CD4-positive, alpha-beta T cell treated with Interleukin-1 beta for 1 hour (primary cell): ENCODE data around the gene SPATA2L.

Experiments used
- DNase-seq, 2 donors: peaks; one replicate each; pipeline ENCODE4 v3.0.0-alpha.2; 2020 to 2022

Gene SPATA2L, protein sequence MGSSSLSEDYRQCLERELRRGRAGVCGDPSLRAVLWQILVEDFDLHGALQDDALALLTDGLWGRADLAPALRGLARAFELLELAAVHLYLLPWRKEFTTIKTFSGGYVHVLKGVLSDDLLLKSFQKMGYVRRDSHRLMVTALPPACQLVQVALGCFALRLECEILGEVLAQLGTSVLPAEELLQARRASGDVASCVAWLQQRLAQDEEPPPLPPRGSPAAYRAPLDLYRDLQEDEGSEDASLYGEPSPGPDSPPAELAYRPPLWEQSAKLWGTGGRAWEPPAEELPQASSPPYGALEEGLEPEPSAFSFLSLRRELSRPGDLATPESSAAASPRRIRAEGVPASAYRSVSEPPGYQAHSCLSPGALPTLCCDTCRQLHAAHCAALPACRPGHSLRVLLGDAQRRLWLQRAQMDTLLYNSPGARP

DNA sequence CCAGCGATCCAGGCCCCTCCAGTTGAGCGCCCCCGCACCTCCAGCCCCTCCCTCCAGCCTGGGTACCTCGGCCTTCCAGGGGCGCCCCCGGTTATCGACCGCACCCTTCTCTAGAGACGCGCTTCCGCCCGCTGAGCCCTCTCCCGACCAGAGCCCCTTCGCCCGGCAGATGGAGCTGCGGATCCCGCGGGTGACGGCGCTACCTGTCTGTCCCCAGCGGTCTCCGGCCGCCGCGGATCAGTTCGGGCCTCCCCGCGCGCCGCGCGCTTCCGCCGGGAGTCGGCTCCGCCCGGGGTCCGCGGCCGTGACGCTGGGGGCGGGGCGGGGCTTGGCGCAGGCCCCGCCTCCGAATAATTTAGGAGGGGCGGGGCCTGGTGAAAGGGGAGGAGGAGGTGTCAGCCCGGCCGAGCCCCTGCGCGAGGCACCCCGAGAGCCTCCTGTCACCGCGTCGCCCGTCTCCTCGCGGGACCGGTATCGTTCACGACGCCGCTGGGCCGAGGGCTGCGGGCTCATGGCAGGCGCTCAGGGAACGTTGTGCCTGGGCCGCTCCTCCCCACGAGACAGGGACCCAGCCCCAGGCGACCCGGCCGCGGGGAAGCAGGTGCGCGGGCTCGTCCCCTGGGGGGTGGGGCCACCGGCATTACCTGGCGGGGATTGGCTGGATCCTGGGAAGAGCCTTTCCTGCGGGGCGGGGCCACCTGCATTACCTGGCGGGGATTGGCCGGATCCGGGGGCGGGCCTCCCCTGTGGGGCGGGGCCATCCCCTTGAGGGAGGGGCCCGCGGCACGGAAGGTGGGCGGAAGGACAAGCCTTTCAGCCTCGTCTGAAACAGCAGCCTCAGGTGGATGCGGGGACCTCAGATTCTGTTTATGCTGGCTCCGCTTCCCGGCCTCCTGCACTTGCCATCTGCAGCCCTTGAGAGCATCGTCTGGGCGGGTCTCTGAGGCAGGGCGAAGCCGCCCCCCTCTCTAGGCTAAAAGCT, at the start of gene SPATA2L:
Gene SPATA2L (minus strand): TSS at position 281 of the 982 bp plus-strand sequence. CDS start 473 bp downstream, outside the sequence.
- DNase-seq: peak; percentile 97

DNA sequence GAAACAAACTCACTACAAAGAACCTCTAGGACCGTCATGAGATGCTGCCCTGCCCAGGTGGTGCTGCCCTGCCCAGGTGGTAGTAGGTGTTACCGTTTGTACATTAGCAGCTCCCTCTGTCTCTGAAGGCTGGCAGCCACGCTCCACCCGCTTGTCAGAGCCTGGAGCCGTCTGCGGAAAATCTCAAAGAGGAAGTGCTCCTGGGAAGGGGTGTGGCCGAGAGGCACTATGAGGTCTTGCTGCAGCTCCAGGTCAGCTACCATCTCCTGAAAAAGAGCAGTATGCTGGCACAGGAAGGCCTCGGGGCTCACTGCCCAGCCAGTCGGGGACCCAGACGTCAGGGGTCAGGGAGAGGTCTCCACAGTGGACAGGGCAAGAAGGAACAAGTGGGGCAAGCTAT, 48.1 kb upstream of the SPATA2L start:
- DNase-seq: peak in 1 of 2 donors; percentile 44

DNA sequence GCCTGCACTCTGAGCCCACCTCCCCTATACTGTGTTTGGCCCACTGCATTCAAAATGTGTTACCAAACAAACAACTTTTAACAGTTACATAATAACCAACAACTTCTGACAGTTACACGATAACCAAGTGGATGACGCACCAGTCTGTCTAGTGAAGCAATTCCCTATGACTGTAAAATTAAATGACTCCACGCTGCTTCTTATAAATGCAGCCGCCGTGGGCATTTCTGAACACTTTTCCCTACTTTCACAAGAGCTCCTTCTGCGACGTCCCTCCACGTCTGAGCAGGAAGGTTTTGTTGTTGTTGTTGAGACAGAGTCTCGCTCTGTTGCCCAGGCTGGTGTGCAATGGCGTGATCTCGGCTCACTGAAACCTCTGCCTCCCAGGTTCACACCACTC, 47.4 kb upstream of the SPATA2L start:
- DNase-seq: no peak

DNA sequence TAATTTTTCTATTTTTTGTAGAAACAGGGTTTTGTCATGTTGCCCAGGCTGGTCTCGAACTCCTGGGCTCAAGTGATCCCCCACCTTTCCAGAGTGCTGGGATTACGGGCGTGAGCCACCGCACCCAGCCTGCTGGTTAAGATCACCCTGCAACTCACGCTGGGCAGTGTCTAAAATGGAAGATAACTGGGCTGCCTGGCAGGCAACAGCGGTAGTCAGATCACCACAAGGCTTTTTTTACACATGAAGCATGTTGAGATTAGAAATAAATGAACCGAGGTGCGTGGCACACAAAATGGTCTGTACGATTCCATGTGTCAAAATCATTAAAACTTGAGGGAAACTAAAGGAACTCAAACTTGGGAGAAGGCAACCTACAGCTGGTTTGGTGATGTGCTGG, 46.6 kb upstream of the SPATA2L start:
- DNase-seq: no peak

DNA sequence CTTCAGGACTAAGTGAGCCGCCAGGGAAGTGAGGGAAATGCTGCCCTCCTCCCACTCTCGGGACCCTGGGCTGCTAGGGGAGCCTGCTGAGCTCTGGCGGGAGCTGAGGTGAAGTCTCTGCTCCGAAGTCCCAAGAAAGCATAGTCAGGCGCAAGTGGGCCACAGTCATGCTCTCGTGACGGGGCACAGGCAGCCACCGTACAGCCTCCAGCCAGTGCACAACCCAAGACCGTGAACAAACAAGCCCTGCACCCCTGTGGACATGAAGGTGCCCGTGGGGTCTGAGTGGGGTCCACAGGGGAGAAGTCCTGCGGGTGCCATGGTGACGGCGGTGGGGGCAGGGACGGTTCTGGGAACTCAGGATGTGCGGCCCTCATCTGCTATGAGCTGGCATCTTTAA, 44.5 kb upstream of the SPATA2L start:
- no peak for DNase-seq

DNA sequence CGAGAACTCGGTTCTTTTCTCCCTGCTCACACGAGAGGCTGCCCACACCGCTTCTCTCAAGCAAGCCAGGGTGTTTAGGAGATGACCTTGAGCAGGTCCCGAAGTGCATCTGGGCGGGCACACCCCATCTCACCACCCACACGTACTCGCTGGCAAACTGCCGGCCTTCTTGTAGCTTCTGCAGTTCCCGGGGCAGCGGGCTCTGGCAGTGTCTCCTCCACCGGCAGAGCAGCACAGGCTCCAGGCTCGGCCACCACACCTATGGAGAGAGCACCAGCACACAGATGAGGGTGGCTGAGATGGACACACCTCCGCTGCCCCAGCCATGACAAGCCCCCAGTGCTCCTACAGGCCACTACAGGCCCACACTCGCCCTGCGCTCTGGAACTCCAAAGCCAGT, 43.3 kb upstream of the SPATA2L start:
- no peak for DNase-seq

DNA sequence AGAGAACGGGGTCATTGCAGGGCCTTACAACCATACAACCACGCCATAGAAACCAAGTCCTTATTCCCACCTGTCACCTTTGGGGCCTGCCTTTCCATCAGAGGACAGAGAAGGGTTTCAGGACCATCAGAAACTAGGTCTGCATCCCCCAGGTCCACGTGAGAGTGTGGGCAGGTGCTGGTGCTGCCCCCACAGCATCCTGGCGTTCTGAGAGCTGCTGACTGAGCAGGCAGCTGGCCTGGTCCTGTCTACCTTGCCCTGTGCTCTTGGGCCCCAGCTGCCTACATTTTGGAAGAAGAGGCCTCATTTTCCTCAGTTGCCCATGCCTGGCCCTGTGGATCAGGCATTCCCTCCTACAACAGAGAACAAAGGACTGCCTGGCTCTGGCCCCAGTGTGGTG, 41.4 kb upstream of the SPATA2L start:
- no peak for DNase-seq

DNA sequence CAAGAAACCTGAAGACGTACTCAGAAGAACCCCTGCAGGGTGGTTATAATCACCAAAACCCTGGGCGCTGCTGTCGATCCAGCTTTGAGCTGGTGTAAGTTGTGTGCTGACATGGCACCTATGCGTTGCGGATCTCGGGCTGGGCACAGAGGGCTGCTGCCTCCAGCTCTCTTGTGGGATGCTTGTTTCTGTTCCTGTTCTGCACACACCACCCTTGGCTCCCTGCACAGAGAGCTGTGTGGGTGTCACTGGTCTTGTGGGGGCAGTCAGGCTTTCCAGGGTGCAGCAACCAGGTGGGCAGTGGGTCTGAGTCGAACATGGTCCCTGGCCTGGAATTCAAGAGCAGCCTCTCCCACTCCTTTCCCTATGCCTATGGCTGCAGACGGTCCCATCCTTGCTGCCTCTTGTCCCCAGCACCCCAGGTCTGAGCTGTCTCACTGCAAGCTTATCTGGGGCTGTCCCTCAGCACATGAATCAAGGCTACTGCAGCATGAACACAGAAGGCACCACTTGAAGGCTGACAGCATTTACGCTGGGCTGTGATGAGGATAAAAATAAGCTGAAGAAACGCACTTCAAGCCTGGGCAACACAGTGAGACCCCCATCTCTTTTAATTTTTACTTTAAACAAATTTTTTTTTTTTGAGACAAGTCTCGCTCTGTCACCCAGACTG, 40.0 kb upstream of the SPATA2L start:
- DNase-seq: no peak

DNA sequence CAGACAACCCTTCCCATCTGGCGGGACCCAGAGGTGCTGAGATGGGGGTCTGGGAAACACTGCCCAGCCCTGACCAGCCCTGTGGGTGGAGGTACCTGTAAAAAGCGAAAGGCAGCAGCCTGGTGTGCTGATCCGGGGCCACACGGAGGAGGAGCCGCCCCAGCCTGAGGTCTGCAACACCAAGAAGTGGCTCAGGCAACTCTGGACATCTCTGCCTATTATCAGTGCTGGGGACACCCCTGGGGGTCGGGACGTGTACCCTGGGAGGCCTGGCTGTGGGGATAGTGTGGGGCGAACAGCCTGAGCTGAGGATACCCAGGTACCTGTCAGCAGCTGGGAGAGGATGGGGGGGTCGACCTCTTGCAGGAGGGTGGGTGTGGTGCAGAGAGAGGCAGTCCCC, 37.9 kb upstream of the SPATA2L start:
- DNase-seq: no peak

DNA sequence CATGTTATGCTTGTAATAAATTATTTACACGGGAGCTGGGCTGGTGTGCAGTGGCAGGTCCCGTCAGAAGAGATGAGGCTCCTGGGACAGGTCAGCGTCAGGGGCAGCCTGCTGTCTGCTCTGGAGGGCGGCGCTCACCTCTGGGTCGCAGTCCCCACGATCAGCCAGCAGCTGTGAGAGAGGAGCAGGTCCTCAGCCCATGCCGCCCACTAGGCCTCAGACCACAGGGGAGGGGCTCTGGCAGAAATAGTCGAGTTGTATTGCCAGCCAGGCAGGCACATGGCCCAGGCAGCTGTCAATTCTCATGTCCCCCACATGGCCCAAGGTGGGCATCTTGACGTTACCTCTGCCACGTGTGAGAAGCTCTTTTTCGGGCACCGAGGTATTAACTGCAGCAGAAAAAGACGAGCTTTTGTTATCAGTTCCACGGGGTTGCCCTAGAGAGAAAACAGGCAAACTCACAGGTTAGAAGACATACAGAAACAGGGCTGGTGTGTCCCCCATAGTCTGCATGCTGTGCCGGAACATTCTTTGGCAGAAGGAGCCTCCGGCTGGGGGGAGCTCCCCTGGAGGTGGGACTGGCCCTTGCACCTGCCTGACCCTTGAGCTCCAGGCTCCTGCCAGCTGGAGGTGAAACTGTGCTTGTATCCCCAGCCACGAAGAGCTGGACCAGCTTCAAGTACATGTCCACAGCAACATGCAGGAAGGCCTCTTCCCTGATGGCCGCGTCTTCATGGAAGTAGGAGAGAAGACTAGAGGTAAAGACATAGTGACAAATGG, 37.2 kb upstream of the SPATA2L start:
- no peak for DNase-seq

DNA sequence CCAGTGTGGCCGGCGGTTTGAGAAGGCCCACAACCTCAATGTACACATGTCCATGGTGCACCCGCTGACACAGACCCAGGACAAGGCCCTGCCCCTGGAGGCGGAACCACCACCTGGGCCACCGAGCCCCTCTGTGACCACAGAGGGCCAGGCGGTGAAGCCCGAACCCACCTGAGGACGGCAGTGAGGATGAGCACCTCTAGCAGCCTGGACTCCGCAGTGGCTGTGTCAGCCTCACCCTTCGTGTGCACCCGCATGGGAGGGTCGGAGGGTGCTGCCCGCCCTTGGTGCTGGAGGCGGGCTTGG, 36.5 kb upstream of the SPATA2L start:
- no peak for DNase-seq

DNA sequence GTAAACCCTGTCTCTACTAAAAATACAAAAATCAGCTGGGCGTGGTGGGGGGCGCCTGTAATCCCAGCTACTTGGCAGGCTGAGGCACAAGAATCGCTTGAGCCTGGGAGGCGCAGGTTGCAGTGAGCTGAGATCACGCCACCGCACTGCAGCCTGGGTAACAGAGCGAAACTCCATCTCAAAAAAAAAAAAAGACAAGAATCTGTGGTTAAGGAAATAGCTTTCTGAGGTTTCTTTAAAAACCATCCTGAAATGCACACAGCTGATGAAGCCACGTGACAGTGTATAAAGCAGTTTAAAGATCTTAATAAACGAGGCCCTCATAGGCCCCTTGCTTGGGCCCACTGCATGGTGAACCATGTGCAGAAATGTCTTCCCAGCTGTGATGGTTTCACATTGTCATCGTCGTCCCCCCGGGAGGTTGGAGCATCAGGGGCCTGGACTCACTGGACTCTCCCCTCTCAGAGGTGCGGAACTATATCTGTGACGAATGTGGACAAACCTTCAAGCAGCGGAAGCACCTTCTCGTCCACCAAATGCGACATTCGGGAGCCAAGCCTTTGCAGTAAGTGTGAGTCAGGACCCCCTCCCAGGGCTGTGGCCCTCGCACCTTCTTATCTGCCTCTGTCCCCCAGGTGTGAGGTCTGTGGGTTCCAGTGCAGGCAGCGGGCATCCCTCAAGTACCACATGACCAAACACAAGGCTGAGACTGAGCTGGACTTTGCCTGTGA, 36.0 kb upstream of the SPATA2L start:
- peak; percentile 50 to 61 for DNase-seq

DNA sequence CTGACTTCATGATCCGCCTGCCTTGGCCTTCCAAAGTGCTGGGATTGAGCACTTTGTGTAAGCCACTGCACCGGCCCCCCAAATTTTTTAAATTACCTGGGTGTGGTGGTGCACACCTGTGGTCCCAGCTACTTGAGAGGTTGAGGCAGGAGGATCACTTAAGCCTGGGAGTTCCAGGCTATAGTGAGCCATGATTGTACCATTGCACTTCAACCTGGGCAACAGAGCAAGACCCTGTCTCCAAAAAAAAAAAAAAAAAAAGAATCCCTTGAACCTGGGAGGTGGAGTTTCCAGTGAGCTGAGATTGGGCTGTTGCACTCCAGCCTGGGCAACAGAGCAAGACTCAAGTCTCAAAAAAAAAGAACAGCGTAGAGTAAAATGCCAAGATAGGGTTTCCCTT, 35.0 kb upstream of the SPATA2L start:
- no peak for DNase-seq

DNA sequence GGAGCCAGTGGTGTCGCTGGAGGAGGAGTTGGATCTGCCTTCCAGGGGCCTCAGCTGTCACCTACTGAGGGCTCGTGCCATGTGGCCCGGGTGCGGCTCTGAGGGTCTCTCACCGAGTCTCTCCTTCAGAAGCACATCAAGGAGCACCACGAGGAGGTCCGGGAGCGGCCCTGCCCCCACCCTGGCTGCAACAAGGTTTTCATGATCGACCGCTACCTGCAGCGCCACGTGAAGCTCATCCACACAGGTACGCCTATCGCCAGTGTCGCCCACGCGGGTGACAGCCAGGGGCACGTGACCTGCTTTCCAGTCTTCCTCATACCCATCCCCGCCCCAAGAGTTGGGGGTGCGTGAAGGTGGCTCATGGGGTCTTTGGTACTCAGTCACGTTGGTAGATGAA, 32.3 kb upstream of the SPATA2L start:
- no peak for DNase-seq

DNA sequence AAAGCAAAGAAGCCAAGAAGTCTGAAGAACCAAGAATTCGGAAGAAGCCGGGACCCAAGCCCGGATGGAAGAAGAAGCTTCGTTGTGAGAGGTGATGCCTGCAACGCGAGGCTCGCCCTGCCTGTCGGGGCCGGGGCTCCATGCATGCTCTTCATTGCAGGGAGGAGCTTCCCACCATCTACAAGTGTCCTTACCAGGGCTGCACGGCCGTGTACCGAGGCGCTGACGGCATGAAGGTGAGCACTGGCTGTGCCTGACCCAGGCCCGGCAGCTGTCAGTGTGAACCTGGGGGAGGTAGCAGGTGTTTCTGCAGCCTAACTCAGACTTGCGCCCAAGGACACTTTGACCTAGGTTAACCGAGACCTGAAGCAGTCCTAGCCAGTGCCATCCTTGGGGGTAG, 31.8 kb upstream of the SPATA2L start:
- DNase-seq: no peak

DNA sequence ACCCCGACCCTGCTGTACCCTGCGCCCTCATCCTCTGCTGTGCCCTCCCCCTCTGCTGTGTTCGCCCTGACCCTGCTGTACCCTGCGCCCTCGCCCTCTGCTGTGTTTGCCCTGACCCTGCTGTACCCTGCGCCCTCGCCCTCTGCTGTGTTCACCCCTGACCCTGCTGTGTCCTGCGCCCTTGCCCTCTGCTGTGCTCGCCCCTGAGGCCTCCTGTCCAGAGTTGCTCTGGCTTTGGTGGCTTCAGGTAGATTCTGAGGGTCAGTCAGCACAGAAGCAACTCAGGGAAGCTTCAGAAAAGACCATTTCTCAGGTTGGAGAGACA, 31.4 kb upstream of the SPATA2L start:
- DNase-seq: no peak

DNA sequence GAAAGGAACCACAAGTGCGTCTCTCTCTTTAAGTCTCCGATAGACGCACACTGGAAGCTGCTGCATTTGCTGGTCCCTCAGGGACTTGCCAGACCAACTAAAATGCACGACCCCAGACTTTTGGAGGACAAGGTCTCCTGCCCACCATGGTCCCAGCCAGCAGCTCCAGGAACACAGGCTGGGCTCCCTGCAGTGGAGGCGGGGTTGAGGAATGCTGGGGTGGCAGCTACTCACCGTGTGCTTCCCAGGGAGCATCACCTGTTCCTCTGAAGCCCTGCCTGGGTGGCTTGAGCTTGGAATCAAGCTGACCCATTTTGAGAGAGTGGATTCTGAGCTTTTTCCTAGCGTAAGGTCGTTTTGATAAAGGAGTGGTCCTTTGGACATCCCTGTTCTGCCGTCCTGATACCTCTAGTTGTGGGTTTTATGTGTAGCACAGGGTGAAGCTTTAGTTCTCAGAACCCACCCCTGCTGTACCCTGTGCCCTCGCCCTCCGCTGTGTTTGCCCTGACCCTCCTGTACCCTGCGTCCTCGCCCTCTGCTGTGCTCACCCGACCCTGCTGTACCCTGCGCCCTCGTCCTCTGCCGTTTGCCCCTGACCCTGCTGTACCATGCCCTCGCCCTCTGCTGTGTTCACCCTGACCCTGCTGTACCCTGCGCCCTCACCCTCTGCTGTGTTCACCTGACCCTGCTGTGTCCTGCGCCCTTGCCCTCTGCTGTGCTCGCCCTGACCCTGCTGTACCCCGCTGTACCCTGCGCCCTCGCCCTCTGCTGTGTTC, 30.8 kb upstream of the SPATA2L start:
- no peak for DNase-seq

DNA sequence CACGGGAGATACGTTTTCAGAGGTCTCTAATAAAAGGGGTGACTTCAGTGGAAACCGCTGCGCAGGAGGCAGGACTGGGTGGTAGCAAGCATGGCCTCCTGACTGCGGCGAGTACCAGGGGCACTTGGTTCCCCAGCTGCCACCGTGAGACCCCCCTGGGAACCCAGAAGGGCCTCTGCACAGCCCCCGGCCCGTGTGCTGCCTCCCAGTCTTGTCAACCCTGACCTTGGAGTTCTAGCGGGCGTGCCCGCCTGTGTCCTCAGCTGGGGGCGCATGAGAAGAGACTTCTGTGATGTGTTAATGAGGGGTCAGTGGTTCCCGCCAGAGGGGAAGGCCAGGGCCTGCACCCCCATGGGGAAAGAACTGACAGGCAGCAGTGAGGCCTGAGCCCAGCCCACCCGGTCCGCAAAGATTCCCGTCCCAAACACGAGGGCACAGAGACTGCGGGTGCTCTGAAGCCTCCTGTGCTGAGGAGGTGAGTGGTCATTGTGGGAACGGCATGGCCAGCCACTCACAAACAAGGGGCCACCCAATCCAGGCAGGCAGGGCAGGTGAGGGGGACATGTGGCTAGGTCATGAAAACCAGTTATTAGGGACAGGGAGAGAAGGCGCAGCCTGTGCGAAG, 29.2 kb upstream of the SPATA2L start:
- no peak for DNase-seq

DNA sequence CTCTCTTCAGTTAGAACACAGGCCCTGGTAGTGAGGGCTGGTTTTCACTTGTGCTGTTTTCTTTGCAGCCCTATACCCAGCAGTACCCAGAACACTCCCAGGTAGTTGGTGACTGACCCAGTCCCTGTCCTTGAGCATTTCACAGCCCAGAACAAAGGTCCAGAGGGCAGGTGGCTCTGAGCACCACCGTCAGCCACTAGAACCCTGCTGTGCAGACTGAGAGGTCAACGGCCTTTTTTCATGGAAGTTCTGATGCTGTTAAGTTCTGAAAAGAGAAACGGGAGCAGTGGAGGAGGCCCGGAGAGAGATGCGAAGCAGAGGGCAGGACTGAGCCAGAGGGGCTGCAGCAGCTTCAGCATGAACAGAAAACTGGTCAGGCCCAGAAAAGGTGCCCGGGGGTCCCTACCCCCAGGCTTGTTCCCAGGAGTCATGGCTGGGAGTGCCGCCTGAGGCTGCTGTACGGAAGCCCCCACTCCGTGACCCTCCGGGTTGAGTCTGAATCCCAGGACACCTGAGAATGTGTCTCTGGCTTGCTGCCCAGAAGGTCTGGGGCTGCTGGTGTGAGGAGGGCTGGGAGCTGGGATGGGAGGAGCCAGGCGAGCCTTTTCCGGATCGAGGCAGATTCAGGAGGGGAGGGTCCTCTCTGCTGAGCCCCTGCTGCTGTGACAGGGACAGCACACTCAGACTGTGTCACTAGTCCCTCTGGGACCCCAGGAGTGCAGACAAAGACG, 28.5 kb upstream of the SPATA2L start:
- DNase-seq: no peak

DNA sequence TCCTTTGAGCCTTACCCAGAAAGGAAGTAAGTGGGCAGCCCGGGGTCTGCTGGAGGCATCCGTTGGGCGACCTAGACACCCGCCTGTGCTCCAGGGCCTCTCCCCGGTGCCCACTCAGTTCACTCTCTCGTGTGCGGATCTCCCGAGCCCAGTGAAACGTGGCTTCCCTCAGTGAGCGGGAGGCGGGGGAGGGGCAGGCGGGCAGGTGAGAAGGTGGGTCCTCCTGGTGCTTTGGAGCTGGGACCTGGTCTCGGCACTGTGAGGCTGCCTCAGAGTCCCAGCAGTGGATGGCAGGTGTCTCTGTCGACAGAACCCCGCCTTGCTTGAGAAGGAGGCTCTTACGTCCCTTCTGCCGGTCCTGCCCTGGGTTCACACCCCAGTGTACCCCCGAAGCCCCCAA, 27.8 kb upstream of the SPATA2L start:
- DNase-seq: no peak
